ENCODE data around the gene TMPRSS7. TPM values are rescaled to one million over a fixed set of nuclear protein-coding genes. Genes with fewer than 3 reads are reported as not detected.

TMPRSS7 gene
- total RNA-seq, 1 donor from 2014 or later = 0.15 TPM

GRCh38 chr3:112089956-112090886 lies 55.7 kb downstream of the TMPRSS7 start:
- TF ChIP-seq, protein P1, sequence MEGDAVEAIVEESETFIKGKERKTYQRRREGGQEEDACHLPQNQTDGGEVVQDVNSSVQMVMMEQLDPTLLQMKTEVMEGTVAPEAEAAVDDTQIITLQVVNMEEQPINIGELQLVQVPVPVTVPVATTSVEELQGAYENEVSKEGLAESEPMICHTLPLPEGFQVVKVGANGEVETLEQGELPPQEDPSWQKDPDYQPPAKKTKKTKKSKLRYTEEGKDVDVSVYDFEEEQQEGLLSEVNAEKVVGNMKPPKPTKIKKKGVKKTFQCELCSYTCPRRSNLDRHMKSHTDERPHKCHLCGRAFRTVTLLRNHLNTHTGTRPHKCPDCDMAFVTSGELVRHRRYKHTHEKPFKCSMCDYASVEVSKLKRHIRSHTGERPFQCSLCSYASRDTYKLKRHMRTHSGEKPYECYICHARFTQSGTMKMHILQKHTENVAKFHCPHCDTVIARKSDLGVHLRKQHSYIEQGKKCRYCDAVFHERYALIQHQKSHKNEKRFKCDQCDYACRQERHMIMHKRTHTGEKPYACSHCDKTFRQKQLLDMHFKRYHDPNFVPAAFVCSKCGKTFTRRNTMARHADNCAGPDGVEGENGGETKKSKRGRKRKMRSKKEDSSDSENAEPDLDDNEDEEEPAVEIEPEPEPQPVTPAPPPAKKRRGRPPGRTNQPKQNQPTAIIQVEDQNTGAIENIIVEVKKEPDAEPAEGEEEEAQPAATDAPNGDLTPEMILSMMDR (IDR thresholded peaks at IDR 0.05) = no peak
- Histone ChIP-seq H3K27ac (no peak overlapping the region), H3K4me1 (peaks cover 22% of the 10 kb centered on the region), H3K36me3 (no peaks in the 10 kb centered on the region), H3K4me3 (no peak overlapping the region), H3K9me3 (no peaks in the 10 kb centered on the region), H3K27me3 (ENCODE audit: low read depth) (no peaks in the 10 kb centered on the region)
- intact Hi-C loops (cut with DNase I) = no loop called here
- no peak for DNase-seq
- no peak for ATAC-seq

- no peaks in the 10 kb centered on the region for H3K36me3 ChIP-seq
- H3K9me3 ChIP-seq = no peaks in the 10 kb centered on the region
- no peak overlapping the region for H3K4me3 ChIP-seq
- TF ChIP-seq, protein P1 (IDR thresholded peaks at IDR 0.05) = no peak
- no peaks in the 10 kb centered on the region for H3K27me3 ChIP-seq (ENCODE audit: low read depth)
- peaks cover 17% of the 10 kb centered on the region for H3K4me1 ChIP-seq
- intact Hi-C loops (cut with DNase I) = no loop called here
- DNase-seq = no peak
- no peak overlapping the region for H3K27ac ChIP-seq
- ATAC-seq = peak; percentile 2 to 11
Observed at GRCh38 chr3:112090887-112091586, 56.5 kb downstream of the TMPRSS7 start.

DNA sequence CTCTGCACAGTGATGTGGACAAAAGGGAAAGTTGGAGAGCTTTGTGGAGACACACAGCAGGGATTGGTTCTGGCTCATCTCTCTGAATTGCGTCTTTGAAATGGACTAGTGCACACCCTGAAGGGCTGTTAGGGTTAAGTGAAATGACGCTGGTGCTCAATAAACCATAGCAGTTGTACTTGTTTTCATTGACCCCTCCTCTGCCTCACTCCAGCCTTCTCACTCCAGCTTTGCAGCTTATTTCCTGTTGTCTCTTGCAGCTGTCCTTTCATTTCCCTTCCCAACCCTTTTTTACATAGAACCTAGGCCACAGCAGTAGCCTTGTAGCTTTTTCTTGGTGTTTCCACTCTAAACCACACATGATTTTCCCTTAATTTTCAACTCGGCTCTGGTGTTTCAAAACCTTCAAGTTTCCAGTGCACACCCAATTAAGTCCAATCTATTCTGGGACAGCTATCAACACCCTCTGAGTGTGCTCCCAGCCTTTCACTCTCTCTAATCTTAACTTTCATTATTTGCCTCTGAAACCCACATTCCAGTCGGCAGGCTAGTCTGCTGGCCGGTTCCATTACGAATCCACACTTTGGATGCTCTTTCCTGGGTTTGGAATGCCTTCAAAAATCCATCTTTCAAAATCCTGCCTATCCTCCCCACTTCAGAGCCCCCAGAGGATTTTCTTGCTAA lies 58.1 kb downstream of the TMPRSS7 start:
- no peak overlapping the region for H3K27ac ChIP-seq
- no peak overlapping the region for H3K4me3 ChIP-seq
- H3K36me3 ChIP-seq = no peaks in the 10 kb centered on the region
- no peaks in the 10 kb centered on the region for H3K27me3 ChIP-seq (ENCODE audit: low read depth)
- intact Hi-C loops (cut with DNase I) = no loop called here
- TF ChIP-seq, protein P1 (IDR thresholded peaks at IDR 0.05) = no peak
- peak in 1 of 2 donors; percentile 28 for ATAC-seq
- H3K9me3 ChIP-seq = no peaks in the 10 kb centered on the region
- H3K4me1 ChIP-seq = peaks cover 17% of the 10 kb centered on the region
- no peak for DNase-seq

DNA sequence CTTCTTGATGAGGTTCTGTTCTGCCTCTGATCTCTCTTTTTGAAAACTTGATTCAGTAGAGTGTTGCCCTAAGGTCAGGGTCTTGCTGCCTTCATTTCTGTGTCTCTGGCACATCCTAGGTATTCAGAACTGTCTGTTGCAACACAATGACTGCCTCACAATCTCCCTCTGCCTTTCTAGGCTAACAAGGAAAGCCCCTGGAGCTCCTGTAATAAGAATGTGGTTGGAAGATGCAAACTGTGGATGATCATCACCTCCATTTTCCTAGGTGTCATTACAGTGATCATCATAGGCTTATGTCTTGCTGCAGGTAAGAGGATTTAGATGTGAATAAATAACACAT lies 58.6 kb downstream of the TMPRSS7 start:
- TF ChIP-seq, protein P1 (IDR thresholded peaks at IDR 0.05) = no peak
- intact Hi-C loops (cut with DNase I) = no loop called here
- no peak for ATAC-seq
- H3K9me3 ChIP-seq = no peaks in the 10 kb centered on the region
- H3K27ac ChIP-seq = no peak overlapping the region
- no peaks in the 10 kb centered on the region for H3K27me3 ChIP-seq (ENCODE audit: low read depth)
- no peaks in the 10 kb centered on the region for H3K36me3 ChIP-seq
- H3K4me1 ChIP-seq = peaks cover 17% of the 10 kb centered on the region
- no peak overlapping the region for H3K4me3 ChIP-seq
- no peak for DNase-seq

DNA sequence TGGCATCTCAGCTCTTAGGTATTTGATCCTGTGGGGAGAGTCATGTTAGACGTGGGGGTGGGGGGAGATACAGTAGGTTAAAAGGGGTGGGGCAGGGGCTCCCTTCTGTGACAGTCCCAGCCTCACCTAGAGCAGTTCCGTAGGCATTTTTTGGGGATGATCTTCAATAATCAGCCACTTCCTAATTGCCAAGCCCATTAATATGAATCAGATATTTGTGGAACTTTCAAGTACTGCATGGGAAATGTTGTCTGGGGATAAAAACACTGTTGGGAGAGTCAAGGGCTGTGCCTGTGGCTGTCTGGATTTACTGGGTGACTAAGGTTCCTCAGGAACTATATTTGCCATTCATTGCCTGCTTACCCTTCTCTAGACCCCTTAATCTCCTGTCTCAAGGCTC lies 61.2 kb downstream of the TMPRSS7 start:
- H3K9me3 ChIP-seq = no peaks in the 10 kb centered on the region
- TF ChIP-seq, protein P1 (IDR thresholded peaks at IDR 0.05) = no peak
- no peaks in the 10 kb centered on the region for H3K27me3 ChIP-seq (ENCODE audit: low read depth)
- H3K36me3 ChIP-seq = no peaks in the 10 kb centered on the region
- H3K27ac ChIP-seq = no peak overlapping the region
- no peak overlapping the region for H3K4me3 ChIP-seq
- ATAC-seq = no peak
- peaks cover 11% of the 10 kb centered on the region for H3K4me1 ChIP-seq
- no peak for DNase-seq
- intact Hi-C loops (cut with DNase I) = no loop called here

Data from lower lobe of right lung (tissue), 2 donors.